SK-N-SH treated with all-trans-retinoic acid at 6 μM for 48 hours (cell line): Measurements from ENCODE around the gene SRRM2.

ENCODE experiments used
- ATAC-seq: fragments of 200-7000 bp; cut with Tn5 transposase; 3 replicates; pipeline ENCODE4 v1.9.1; 2020; ENCODE audit warnings: mild to moderate bottlenecking, moderate library complexity
- ARNTL ChIP-seq: fragments of 450-650 bp; formaldehyde crosslinking; IDR thresholded peaks from 2 replicates; pipeline ENCODE4 v1.5.0; 2020; ENCODE audit warnings: low read depth, mild to moderate bottlenecking, moderate library complexity, borderline replicate concordance
- BACH2 ChIP-seq: fragments of 250-450 bp; sonication (Bioruptor Pico); IDR thresholded peaks from 2 replicates; pipeline ENCODE4 v1.9.0; 2021; ENCODE audit warnings: mild to moderate bottlenecking, borderline replicate concordance
- CREB5 ChIP-seq: fragments of 250-450 bp; sonication (Bioruptor Pico); IDR thresholded peaks from 2 replicates; pipeline ENCODE4 v1.5.1; 2020; ENCODE audit warnings: low read depth, mild to moderate bottlenecking, moderate library complexity
- CSDC2 ChIP-seq: fragments of 250-450 bp; sonication (Bioruptor Pico); IDR thresholded peaks from 2 replicates; pipeline ENCODE4 v1.5.0; 2020; ENCODE audit warnings: mild to moderate bottlenecking, moderate library complexity
- CSRNP3 ChIP-seq: fragments of 250-450 bp; sonication (Bioruptor Pico); IDR thresholded peaks from 2 replicates; pipeline ENCODE4 v1.5.1; 2021; ENCODE audit warnings: mild to moderate bottlenecking, moderate library complexity
- ESRRG ChIP-seq: fragments of 250-450 bp; sonication (Bioruptor Pico); IDR thresholded peaks from 2 replicates; pipeline ENCODE4 v1.6.1; 2021; ENCODE audit warnings: mild to moderate bottlenecking
- GLIS3 ChIP-seq: fragments of 250-450 bp; sonication (Bioruptor Pico); IDR thresholded peaks from 2 replicates; pipeline ENCODE4 v1.5.0; 2020; ENCODE audit warnings: mild to moderate bottlenecking, moderate library complexity
- ISL1 ChIP-seq: fragments of 250-450 bp; sonication (Bioruptor Pico); IDR thresholded peaks from 2 replicates; pipeline ENCODE4 v2.1.2; 2022; ENCODE audit warnings: mild to moderate bottlenecking, moderate library complexity
- OSR1 ChIP-seq: fragments of 250-450 bp; sonication (Bioruptor Pico); IDR thresholded peaks from 2 replicates; pipeline ENCODE4 v1.8.0; 2022; ENCODE audit warnings: moderate library complexity, mild to moderate bottlenecking, inconsistent platforms
- PATZ1 ChIP-seq: fragments of 250-450 bp; sonication (Bioruptor Pico); IDR thresholded peaks from 2 replicates; pipeline ENCODE4 v1.8.0; 2020; ENCODE audit warnings: mild to moderate bottlenecking, moderate library complexity, borderline replicate concordance
- SNAI2 ChIP-seq: fragments of 250-450 bp; sonication (Bioruptor Pico); IDR thresholded peaks from 2 replicates; pipeline ENCODE4 v1.5.0; 2020; ENCODE audit warnings: mild to moderate bottlenecking, moderate library complexity
- TCF4 ChIP-seq: fragments of 250-450 bp; sonication (Bioruptor Pico); IDR thresholded peaks from 2 replicates; pipeline ENCODE4 v1.8.0; 2021; ENCODE audit warnings: mild to moderate bottlenecking, moderate library complexity, borderline replicate concordance
- TOX ChIP-seq: fragments of 250-450 bp; sonication (Bioruptor Pico); IDR thresholded peaks from 2 replicates; pipeline ENCODE4 v1.8.0; 2021; ENCODE audit warnings: mild to moderate bottlenecking, moderate library complexity, borderline replicate concordance
- TSHZ2 ChIP-seq: fragments of 250-450 bp; sonication (Bioruptor Pico); IDR thresholded peaks from 2 replicates; pipeline ENCODE4 v1.5.0; 2020; ENCODE audit warnings: mild to moderate bottlenecking, moderate library complexity
- ZC3H10 ChIP-seq: fragments of 250-450 bp; sonication (Bioruptor Pico); IDR thresholded peaks from 2 replicates; pipeline ENCODE4 v1.5.1; 2021; ENCODE audit warnings: mild to moderate bottlenecking, moderate library complexity
- ZFP3 ChIP-seq: fragments of 250-450 bp; sonication (Bioruptor Pico); IDR thresholded peaks from 2 replicates; pipeline ENCODE4 v1.5.0; 2020; ENCODE audit warnings: mild to moderate bottlenecking, moderate library complexity
- ZFP30 ChIP-seq: fragments of 450-650 bp; formaldehyde crosslinking; IDR thresholded peaks from 2 replicates; pipeline ENCODE4 v1.5.0; 2022; ENCODE audit warnings: mild to moderate bottlenecking, moderate library complexity
- ZNF565 ChIP-seq: fragments of 450-650 bp; formaldehyde crosslinking; conservative IDR thresholded peaks from 2 replicates; pipeline ENCODE4 v1.5.0; 2020; ENCODE audit warnings: low read depth, mild to moderate bottlenecking, moderate library complexity
- ZNF70 ChIP-seq: fragments of 450-650 bp; formaldehyde crosslinking; IDR thresholded peaks from 2 replicates; pipeline ENCODE4 v1.5.0; 2020; ENCODE audit warnings: mild to moderate bottlenecking, moderate library complexity
- ZNF8 ChIP-seq: fragments of 450-650 bp; formaldehyde crosslinking; IDR thresholded peaks from 2 replicates; pipeline ENCODE4 v1.5.0; 2020; ENCODE audit warnings: mild to moderate bottlenecking, moderate library complexity

SRRM2 gene

GRCh38 chr16:2810651-2811050 lies 58.2 kb downstream of the SRRM2 start (continued):
- no peak for TF ChIP-seq CREB5 (CRISPR knock-in tag)
- TF ChIP-seq, all 23 proteins: peak for 0

GRCh38 chr16:2811703-2812471 lies 59.4 kb downstream of the SRRM2 start:
- no peak; the same call in 2 of the 3 replicates for ATAC-seq
- no peak for TF ChIP-seq ZC3H10 (CRISPR knock-in tag)
- no peak for TF ChIP-seq TOX
- TF ChIP-seq CSRNP3 (CRISPR knock-in tag): no peak
- no peak for TF ChIP-seq TSHZ2 (CRISPR knock-in tag)
- TF ChIP-seq ZNF8: no peak
- TF ChIP-seq GLIS3 (CRISPR knock-in tag): no peak
- TF ChIP-seq OSR1 (CRISPR knock-in tag): no peak
- TF ChIP-seq ZNF70 (CRISPR knock-in tag): no peak
- no peak for TF ChIP-seq CREB5 (CRISPR knock-in tag)
- TF ChIP-seq, all 23 proteins: peak for 0

- TF ChIP-seq ZNF70 (CRISPR knock-in tag) (no peak), ZNF565 (no peak), ZNF8 (no peak), BACH2 (no peak), SNAI2 (no peak), CREB5 (CRISPR knock-in tag) (no peak), CSRNP3 (CRISPR knock-in tag) (no peak), TSHZ2 (CRISPR knock-in tag) (no peak), ZFP3 (CRISPR knock-in tag) (no peak), OSR1 (CRISPR knock-in tag) (no peak), ARNTL (no peak), TOX (no peak), PATZ1 (CRISPR knock-in tag) (no peak), TCF4 (CRISPR knock-in tag) (no peak), ZC3H10 (CRISPR knock-in tag) (no peak), ISL1 (no peak), ESRRG (CRISPR knock-in tag) (no peak), CSDC2 (CRISPR knock-in tag) (no peak), ZFP30 (CRISPR knock-in tag) (no peak)
- ATAC-seq: no peak
Measured at GRCh38 chr16:2813771-2814221, 61.4 kb downstream of the SRRM2 start.
